GM18867 (cell line): ENCODE measurements around the gene CAMK1D.

Experiments used
- ATAC-seq: cut with Tn5 transposase; IDR thresholded peaks from one replicate; pipeline ENCODE4 v1.9.1; 2021; ENCODE audit warnings: mild to moderate bottlenecking, moderate library complexity; ENCODE audit not compliant: unreplicated experiment

The CAMK1D gene

DNA sequence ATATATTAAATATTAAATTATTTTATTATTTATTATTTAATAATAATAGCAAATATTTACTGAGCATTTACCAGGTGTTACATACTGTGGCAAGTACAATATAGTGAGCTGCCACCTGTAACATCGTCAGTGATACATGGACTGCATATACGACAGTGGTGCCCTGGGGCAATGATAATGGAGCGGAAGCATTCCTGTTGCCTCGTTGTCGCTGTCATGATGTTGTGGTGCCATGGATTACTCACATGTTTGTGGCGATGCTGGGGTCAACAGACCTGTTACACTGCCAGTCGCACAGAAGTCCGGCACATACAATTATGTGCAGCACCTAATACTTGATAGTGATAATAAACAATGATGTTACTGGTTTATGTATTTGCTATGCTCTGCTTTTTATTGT, 20.6 kb downstream of the CAMK1D start:
- no peak for ATAC-seq

DNA sequence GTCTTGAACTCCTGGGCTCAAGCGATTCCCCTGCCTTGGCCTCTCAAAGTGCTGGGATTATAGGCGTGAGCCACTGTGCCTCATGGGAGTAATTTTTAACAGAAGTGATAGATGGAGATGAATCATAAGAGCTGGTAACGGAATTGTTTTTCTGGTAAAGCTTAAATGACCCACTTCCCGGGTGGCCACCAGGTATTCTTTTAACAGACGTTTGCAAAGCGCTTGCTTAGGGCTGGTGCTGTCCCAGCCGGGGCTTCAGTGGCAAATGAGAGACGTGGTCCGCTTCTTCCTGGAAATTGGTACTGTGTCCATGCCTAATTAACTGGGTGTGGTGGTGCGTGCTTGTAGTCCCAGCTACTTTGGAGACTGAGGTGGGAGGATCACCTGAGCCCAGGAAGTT, 23.5 kb downstream of the CAMK1D start:
- ATAC-seq: no peak

DNA sequence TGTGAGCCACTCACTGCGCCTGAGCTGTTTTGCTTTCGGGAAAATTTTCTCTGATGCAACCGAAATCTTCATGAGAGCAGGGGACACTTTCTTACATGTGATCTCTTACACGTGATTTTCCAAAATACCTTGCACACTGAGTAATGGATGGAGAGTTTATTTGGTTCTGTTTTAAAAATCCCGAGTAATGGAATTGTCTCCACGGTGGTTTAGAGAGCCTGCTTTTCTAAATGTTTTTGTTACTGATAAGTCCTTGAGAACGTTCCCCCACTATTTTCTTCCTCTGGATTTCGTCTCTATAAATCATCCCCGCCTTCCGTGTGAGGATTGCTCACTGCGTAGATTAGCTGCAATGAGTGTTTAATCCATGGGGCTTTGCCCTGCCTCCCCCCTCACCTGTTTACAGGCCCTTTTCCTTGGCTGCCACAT, 25.7 kb downstream of the CAMK1D start:
- no peak for ATAC-seq

- ATAC-seq: no peak
Measured at GRCh38 chr10:12376211-12376610, 26.9 kb downstream of the CAMK1D start.

DNA sequence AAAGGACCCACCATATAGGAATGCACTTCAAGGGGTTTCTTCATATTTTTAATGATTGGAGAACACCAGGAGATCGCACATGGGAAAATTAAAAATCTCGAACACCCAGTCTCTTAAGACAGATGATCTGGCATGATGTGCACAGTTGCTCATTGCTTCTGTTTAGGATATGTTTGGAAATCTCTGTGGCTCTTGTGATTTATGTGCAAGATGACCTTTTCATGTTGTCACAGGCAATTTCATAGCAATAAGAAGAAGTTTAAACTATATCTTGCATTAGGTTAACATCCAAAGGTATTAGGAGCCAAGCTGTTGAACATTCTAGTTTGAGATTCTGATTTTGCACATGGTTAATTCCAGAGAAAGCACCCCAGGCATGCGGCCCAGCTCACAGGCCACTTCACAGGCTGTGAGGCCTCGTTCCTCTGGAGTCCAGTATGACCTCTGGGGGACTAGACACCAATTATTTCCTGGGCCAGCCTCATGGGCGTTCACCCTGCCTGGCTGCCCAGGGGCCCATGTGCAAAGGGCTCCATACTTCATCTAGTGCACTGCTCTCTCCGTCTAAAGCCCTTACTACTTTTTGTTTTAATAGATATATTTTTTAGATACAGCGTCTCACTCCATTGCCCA, 28.4 kb downstream of the CAMK1D start:
- no peak for ATAC-seq

DNA sequence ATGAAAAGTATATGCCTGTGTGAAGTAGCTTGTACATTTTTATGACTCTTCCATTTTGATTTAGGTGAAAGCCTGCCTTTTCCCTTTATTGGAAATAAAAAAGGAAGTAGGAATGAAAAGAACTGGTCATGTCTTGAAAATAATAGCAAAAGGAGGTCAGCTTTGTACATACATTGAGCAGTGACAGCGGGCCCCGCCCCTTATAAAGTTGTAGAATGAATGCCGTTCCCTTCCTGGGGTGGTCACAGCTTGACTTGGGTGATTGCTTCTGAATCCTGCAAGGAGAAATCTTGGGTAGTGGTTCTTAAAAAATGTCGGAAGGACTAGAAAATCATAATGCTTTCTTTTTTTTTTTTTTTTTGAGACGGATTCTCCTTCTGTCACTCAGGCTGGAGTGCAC, 31.7 kb downstream of the CAMK1D start:
- ATAC-seq: no peak

GRCh38 chr10:12381536-12382156, 32.3 kb downstream of the CAMK1D start:
- ATAC-seq: no peak

- no peak for ATAC-seq
Measured at GRCh38 chr10:12382157-12382548, 32.8 kb downstream of the CAMK1D start.

- ATAC-seq: no peak
Measured at GRCh38 chr10:12382956-12383531, 33.7 kb downstream of the CAMK1D start.

DNA sequence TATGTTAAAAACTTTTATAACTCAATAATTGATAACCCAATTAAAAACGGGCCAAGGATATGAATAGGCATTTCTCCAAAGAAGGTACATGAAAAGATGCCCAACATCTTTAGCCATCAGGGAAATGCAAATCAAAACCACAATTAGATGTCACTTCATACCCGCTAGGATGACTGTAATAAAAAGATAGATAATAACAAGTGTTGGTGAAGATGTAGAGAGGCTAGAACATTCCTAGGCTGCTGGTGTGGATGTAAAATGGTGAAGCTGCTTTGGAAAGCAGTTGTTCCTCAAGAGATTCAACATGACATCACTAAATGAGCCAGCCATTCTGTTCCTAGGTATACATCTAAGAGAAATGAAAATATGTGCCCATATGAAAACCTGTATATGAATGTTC, 35.6 kb downstream of the CAMK1D start:
- ATAC-seq: no peak

GRCh38 chr10:12387561-12388210, 38.3 kb downstream of the CAMK1D start:
- ATAC-seq: no peak

DNA sequence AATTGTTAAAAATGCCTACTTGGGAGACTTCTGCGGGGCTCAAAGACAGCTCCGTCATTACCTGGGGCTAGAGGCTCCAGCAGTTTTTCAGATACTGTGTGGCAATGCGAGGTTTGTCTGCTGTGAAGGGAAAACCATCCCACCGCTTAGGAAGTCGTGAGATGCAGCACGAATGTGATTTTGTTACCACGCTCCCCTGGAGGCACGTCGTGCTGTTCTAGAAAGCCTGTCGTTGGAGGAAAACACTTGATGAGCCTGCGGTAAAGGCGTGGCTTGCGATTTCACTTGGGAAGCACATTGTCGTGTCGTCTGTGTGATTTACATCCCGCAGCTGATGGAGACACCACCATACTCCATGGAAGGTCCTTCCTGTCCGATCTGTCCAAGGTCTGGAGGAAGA, 39.3 kb downstream of the CAMK1D start:
- ATAC-seq: no peak

GRCh38 chr10:12389154-12389734, 39.9 kb downstream of the CAMK1D start:
- ATAC-seq: no peak

GRCh38 chr10:12390733-12391132, 41.4 kb downstream of the CAMK1D start:
- ATAC-seq: no peak

DNA sequence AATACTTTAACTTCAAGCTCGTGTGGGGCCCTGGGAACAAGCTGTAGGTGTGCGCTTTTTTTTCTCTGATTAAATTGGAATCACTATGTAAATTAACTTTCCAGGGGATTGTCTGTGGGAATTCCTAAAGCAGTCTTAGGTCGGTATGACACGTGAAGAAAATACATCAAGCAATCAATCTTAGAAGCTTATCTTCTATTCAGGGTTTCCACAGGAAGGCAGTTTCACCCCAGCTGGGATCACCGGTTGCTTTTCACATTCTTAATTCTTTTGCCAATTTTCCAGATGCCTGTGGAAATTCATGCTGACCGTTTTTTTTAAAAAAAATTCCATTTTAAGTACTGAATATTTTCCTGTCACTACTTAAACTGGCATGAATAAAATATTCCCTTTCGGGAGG, 41.9 kb downstream of the CAMK1D start:
- ATAC-seq: no peak

DNA sequence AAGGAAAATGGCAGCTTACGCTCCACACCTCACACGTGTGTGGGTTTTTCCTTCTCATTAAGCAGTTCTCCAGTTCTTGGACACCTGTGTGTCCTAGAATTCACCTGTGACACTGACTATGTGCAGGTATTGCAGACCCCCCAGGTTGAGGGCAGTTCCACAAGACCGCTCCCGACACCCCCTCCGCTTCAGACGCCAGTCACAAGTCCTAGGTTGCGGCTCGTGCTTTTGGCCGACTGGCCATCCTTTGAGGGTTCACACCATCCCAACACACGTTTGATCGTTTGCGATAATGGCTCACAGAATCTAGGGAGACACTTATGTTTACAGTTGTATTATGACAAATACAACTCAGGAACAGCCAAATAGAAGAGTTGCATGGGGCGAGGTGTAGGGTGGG, 44.5 kb downstream of the CAMK1D start:
- no peak for ATAC-seq

DNA sequence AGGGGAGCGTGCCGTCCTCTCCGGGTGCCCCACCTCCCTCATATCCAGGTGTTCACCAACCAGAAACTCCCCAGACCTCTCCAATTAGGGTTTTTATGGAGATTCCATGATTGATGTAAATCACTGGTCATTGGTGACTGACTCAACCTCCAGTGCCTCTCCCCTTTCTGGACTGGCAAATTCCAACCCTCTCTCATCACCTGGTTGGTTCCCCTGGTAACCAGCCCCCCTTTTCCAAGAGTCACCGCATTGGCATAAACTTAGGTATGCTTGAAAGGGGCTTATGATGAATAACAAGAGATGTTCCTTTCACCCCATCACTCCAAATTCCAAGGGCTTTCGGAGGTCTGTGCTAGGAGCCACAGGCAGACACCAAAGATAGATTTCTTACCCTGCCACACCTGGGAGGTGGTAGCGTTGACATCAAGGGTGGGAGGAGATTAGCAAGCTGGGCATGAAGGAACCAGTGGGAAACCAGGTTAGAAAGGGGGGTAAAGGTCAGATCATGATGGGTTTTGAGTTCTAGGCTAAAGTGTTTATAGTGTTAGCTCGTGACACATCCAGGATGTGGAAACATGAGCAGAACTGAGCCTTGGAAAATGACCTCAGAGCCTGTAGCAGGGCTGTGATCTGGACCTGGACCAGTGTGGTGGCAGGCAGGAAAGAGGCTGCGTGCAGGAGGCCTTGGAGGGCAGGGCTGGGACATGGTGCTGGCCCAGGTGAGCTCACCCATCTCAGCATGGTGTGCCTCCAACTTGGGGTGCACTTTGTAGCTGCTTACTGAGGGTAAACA, 45.1 kb downstream of the CAMK1D start:
- no peak for ATAC-seq

GRCh38 chr10:12396093-12396492, 46.7 kb downstream of the CAMK1D start:
- ATAC-seq: no peak

DNA sequence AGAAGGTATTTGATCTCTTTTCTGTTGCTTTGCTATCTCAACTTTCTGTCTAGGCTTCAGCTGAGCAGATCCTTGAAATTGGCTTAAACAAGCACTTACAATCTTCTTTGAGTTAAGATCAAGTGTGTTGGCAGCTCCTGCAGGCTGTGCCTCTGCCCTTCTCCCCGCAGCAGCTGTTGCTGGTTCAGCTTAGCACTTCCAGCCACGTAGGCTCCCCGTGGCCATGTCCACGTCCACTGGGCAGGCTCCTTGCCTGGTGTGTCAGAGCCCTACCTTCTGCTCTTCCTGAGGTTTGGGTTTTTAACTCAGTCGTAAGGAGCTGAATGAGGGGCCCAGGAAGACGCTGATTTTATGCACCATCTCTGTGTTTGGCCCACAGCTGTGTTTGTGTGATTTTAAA, 47.2 kb downstream of the CAMK1D start:
- no peak for ATAC-seq

DNA sequence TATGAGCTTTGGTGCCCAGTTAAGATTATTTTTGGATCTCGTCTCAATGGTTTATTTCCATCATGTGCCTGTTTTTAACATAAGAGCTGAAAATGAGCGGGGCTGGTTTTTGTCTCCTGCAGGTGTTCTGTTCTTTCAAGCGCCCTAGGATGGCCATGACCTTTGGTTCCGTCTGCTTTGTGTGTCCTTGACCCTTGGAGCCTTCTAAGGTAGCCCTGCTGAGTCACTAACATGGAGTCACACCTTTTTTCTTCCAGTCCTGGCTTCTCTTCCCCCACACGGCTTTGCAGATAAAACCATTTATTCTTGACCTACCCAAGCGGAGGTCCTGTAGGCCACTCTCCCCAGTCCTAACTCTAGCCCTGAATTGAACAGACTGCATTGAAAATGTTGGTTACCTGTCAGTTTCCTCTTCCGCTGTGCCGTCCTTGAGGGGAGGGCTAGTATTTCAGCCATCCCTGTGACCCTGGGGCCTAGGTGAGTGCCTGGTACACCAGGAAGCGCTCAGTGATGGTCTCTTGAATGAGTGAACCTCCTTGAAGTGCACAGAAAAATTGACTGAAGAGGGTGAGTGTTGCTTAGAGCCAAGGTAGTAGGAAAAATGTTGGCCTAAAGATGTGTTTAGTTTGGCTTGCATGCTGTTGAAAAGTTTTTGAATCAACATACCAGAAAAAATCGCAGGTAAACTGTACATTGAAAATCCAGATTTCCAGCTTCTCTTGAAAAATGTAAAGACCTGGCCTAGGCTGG, 48.0 kb downstream of the CAMK1D start:
- no peak for ATAC-seq
